ENCODE data around the gene SAP130. TPM values are rescaled to one million over a fixed set of nuclear protein-coding genes. Genes with fewer than 3 reads are reported as not detected.

Gene SAP130
- total RNA-seq, 1 experiment from 2014 or later, result 45.6 TPM

DNA sequence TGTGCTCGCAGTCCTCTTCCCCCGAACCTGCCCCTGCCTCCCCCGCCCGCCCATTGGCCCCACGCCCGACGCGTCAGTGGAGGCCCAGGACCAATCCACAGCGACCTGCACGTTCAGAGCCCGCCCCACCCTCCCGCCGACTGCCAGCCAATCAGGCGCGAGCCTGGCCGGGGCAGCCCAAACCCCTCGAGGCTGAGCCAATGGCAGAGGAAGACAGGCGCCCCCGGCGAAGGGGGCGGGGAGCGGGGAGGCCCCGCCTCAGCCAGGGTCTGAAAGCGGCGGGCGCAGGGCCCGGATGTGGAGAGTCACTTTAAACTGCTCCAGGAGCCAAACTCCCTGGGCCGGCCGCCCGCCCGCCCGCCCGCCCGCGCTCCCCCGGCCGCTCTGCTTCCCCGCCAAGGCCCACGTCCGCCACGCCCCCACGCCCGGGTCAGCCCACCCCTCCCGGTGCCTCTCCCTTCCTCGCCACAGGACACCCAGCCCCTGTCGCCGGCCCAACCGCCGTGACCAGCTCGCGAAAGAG lies 520 bp downstream of the SAP130 start:
- Histone ChIP-seq H3K14ac (ENCODE audit: insufficient read depth, low read length) (peak overlapping the region; percentile 90), H3K79me2 (ENCODE audit: insufficient read depth, low read length) (peaks cover 6% of the 10 kb centered on the region; the same call in 1 of the 2 replicates), H2AK5ac (ENCODE audit: insufficient read length, low read length) (no peak overlapping the region), H3K4me2 (ENCODE audit: insufficient read depth, insufficient read length, low read length) (no peak overlapping the region), H3K79me1 (ENCODE audit: insufficient read depth, low read depth, low read length, poor library complexity, severe bottlenecking) (peaks cover 4% of the 10 kb centered on the region), H2BK5ac (ENCODE audit: insufficient read length, low read length) (no peak overlapping the region), H3K9ac (ENCODE audit: extremely low read depth, insufficient read length, low read length) (peak overlapping the region; percentile 80), H4K20me1 (ENCODE audit: control insufficient read depth, insufficient read depth, insufficient read length) (no peaks in the 10 kb centered on the region), H4K5ac (ENCODE audit: insufficient read length, low read depth, low read length) (no peak overlapping the region), H3K56ac (ENCODE audit: insufficient read length, low read depth, low read length) (no peak overlapping the region), H3K9me3 (ENCODE audit: control insufficient read depth, low read depth, low read length) (no peaks in the 10 kb centered on the region), H2BK120ac (ENCODE audit: low read depth, low read length, poor library complexity, severe bottlenecking) (no peak overlapping the region), H3K23me2 (ENCODE audit: insufficient read length, low read depth, low read length, poor library complexity, severe bottlenecking) (peaks cover 5% of the 10 kb centered on the region), H3K18ac (ENCODE audit: insufficient read length, low read depth, low read length) (peak overlapping the region; percentile 77), H3T11ph (ENCODE audit: low read length) (no peak overlapping the region), H2BK15ac (ENCODE audit: low read depth, low read length) (no peak overlapping the region), H3K4me1 (ENCODE audit: insufficient read depth, low read length) (no peaks in the 10 kb centered on the region), H3K27me3 (ENCODE audit: insufficient read depth, low read length) (peaks cover 4% of the 10 kb centered on the region; the same call in 1 of the 2 replicates), H3K23ac (ENCODE audit: insufficient read length, low read depth, low read length) (no peak overlapping the region), H2AFZ (ENCODE audit: low read length) (no peak overlapping the region), H3K4ac (ENCODE audit: low read depth, low read length) (no peak overlapping the region), H2BK20ac (ENCODE audit: low read depth, low read length, poor library complexity, severe bottlenecking) (no peak overlapping the region), H4K91ac (ENCODE audit: insufficient read length, low read depth, low read length) (no peak overlapping the region), H2BK12ac (ENCODE audit: insufficient read length, low read depth, low read length) (no peak overlapping the region), H4K8ac (replicated peaks; ENCODE audit: insufficient read length, low read depth, low read length) (no peak overlapping the region), H3K27ac (ENCODE audit: insufficient read length, low read depth, low read length) (no peak overlapping the region)
- Mint-ChIP-seq H3K4me3 (peak overlapping the region; percentile 94 to 99), H3K27ac (peak overlapping the region in 1 of 3 experiments; percentile 94; a peak in 3 of 7 replicates), H3K36me3 (ENCODE audit: insufficient read depth in 1 of 3, low read depth in 3 of 3) (peaks cover 1 to 13% (median 13%) of the 10 kb centered on the region in 3 experiments; a peak in 5 of 7 replicates), H3K9me3 (peaks cover 7 to 8% of the 10 kb centered on the region in 2 experiments; a peak in 4 of 5 replicates), H3K4me1 (peaks cover 14 to 16% of the 10 kb centered on the region in 2 experiments), H3K27me3 (ENCODE audit: low read depth) (peaks cover 19% of the 10 kb centered on the region)
- no CpG with 5 or more reads among the region's 51 CpGs for WGBS (ENCODE audit: extremely low coverage, insufficient read length, low lambda C conversion rate)
- peak; percentile 100 for DNase-seq
- TF ChIP-seq CTCF (conservative IDR thresholded peaks at IDR 0.05), result no peak

All from H9 (cell line).